Progenitor cell of endocrine pancreas (in vitro differentiated cells): ENCODE results near the gene CCDC152. TPM values are rescaled to one million over a fixed set of nuclear protein-coding genes. Genes with fewer than 3 reads are reported as not detected.

Source experiments
- DNase-seq: peaks from one replicate; pipeline ENCODE4 v3.0.0; 2021; ENCODE audit warnings: low spot score; ENCODE audit not compliant: unreplicated experiment
- H3K27ac Mint-ChIP-seq: 2 replicates; pipeline ENCODE4 v1.8.0; 2021; ENCODE audit warnings: mild to moderate bottlenecking, moderate library complexity, mixed read lengths
- H3K27me3 Mint-ChIP-seq: 2 replicates; pipeline ENCODE4 v1.8.0; 2021; ENCODE audit warnings: mixed read lengths
- H3K36me3 Mint-ChIP-seq: 2 replicates; pipeline ENCODE4 v1.8.0; 2022; ENCODE audit warnings: mixed read lengths; ENCODE audit not compliant: insufficient read depth
- H3K4me1 Mint-ChIP-seq: 2 replicates; pipeline ENCODE4 v1.8.0; 2021; ENCODE audit warnings: low read depth, mixed read lengths
- H3K4me3 Mint-ChIP-seq: 2 replicates; pipeline ENCODE4 v1.8.0; 2021; ENCODE audit warnings: low read depth, mild to moderate bottlenecking, moderate library complexity, mixed read lengths
- H3K9me3 Mint-ChIP-seq: 2 replicates; pipeline ENCODE4 v1.8.0; 2021; ENCODE audit warnings: low read depth, mixed read lengths
- total RNA-seq: library from RNA; stranded (reverse); gene quantifications from 2 replicates; pipeline ENCODE4 v1.2.1, GENCODE V29; 2021
- TF ChIP-seq, protein P1 (sequence below): fragments of 200-600 bp; sonication (generic); IDR thresholded peaks from one replicate; pipeline ENCODE4 v1.5.0; 2021; ENCODE audit warnings: antibody characterized with exemption, mild to moderate bottlenecking; ENCODE audit not compliant: unreplicated experiment

CCDC152 gene
- total RNA-seq, 1 donor from 2014 or later, result 0.17 TPM

GRCh38 chr5:42750507-42750906 is 6.1 kb upstream of the CCDC152 start:
- no peaks in the 10 kb centered on the region for H3K36me3 Mint-ChIP-seq

GRCh38 chr5:42751044-42751443 is 5.6 kb upstream of the CCDC152 start:
- H3K36me3 Mint-ChIP-seq, result no peaks in the 10 kb centered on the region
- peaks cover 2% of the 10 kb centered on the region for H3K4me1 Mint-ChIP-seq
- H3K27me3 Mint-ChIP-seq, result no peaks in the 10 kb centered on the region
- H3K27ac Mint-ChIP-seq, result no peak overlapping the region
- TF ChIP-seq, protein P1, sequence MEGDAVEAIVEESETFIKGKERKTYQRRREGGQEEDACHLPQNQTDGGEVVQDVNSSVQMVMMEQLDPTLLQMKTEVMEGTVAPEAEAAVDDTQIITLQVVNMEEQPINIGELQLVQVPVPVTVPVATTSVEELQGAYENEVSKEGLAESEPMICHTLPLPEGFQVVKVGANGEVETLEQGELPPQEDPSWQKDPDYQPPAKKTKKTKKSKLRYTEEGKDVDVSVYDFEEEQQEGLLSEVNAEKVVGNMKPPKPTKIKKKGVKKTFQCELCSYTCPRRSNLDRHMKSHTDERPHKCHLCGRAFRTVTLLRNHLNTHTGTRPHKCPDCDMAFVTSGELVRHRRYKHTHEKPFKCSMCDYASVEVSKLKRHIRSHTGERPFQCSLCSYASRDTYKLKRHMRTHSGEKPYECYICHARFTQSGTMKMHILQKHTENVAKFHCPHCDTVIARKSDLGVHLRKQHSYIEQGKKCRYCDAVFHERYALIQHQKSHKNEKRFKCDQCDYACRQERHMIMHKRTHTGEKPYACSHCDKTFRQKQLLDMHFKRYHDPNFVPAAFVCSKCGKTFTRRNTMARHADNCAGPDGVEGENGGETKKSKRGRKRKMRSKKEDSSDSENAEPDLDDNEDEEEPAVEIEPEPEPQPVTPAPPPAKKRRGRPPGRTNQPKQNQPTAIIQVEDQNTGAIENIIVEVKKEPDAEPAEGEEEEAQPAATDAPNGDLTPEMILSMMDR, result no peak
- DNase-seq, result no peak
- no peaks in the 10 kb centered on the region for H3K9me3 Mint-ChIP-seq
- no peak overlapping the region for H3K4me3 Mint-ChIP-seq

More at GRCh38 chr5:42750507-42750906, 6.1 kb upstream of the CCDC152 start:
- no peak for DNase-seq
- Mint-ChIP-seq H3K4me1 (peaks cover 2% of the 10 kb centered on the region), H3K27ac (no peak overlapping the region), H3K9me3 (no peaks in the 10 kb centered on the region), H3K4me3 (no peak overlapping the region), H3K27me3 (no peaks in the 10 kb centered on the region)
- TF ChIP-seq, protein P1, result no peak

GRCh38 chr5:42753099-42753498 is 3.5 kb upstream of the CCDC152 start:
- TF ChIP-seq, protein P1, result no peak
- Mint-ChIP-seq H3K27me3 (peaks cover 4% of the 10 kb centered on the region), H3K36me3 (no peaks in the 10 kb centered on the region), H3K9me3 (no peaks in the 10 kb centered on the region), H3K4me3 (no peak overlapping the region), H3K4me1 (peaks cover 2% of the 10 kb centered on the region), H3K27ac (no peak overlapping the region)
- DNase-seq, result no peak

- Mint-ChIP-seq H3K4me1 (no peaks in the 10 kb centered on the region), H3K9me3 (peaks cover 5% of the 10 kb centered on the region), H3K36me3 (no peaks in the 10 kb centered on the region), H3K27ac (no peak overlapping the region), H3K27me3 (peaks cover 4% of the 10 kb centered on the region), H3K4me3 (no peak overlapping the region)
- DNase-seq, result no peak
- TF ChIP-seq, protein P1, result no peak
Observed at GRCh38 chr5:42759456-42759855, 2.8 kb downstream of the CCDC152 start.

DNA sequence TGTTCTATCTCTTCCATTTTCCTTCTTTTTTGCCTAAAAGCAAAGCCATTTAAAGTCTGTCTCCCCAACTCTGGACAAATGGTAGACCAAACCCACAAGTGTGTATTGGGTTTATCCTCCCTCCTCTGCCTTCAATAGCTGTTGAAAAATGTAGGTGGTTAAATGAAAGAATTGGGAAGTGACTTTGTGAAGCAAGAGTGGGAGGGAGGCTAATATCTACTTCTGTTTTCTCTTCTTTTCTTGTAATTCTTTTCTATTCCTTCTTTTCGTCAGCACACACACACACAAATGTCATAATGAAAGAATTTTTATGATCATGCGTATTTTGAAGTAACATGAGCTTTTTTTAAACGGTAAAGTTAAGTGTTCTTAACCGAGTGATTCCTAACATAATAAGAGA is 3.8 kb downstream of the CCDC152 start:
- Mint-ChIP-seq H3K9me3 (peaks cover 11% of the 10 kb centered on the region), H3K36me3 (no peaks in the 10 kb centered on the region), H3K4me1 (no peaks in the 10 kb centered on the region), H3K27me3 (peaks cover 4% of the 10 kb centered on the region), H3K27ac (no peak overlapping the region), H3K4me3 (no peak overlapping the region)
- no peak for DNase-seq
- TF ChIP-seq, protein P1, result no peak
